GM21723 (cell line): ENCODE results near the gene NEUROG2.
"Not testable (repeated sequence)": the region's sequence is repeated elsewhere in the genome, so short reads cannot be mapped to it uniquely, and the experiment has no call there.

Source experiments
- ATAC-seq: cut with Tn5 transposase; IDR thresholded peaks from one replicate; pipeline ENCODE4 v1.9.1; 2021; ENCODE audit warnings: mild to moderate bottlenecking, moderate library complexity; ENCODE audit not compliant: unreplicated experiment

NEUROG2 gene

GRCh38 chr4:112516066-112516470, at the start of gene NEUROG2:
Gene NEUROG2, minus strand, starts transcription at chr4:112516180. Its CDS starts 705 bp downstream, at chr4:112515475.
- no peak for ATAC-seq

GRCh38 chr4:112564706-112565270, 48.8 kb upstream of the NEUROG2 start:
- no peak for ATAC-seq

- no peak for ATAC-seq
Observed at GRCh38 chr4:112563431-112564200, 47.6 kb upstream of the NEUROG2 start.

GRCh38 chr4:112562254-112562879, 46.4 kb upstream of the NEUROG2 start:
- no peak for ATAC-seq

- no peak for ATAC-seq
Observed at GRCh38 chr4:112560084-112560483, 44.1 kb upstream of the NEUROG2 start.

- no peak for ATAC-seq
Observed at GRCh38 chr4:112559053-112559452, 43.1 kb upstream of the NEUROG2 start.

GRCh38 chr4:112557676-112558411, 41.9 kb upstream of the NEUROG2 start:
- ATAC-seq = no peak

GRCh38 chr4:112554271-112554670, 38.3 kb upstream of the NEUROG2 start:
- not testable (repeated sequence) for ATAC-seq

- ATAC-seq = no peak
Observed at GRCh38 chr4:112552668-112553067, 36.7 kb upstream of the NEUROG2 start.

GRCh38 chr4:112550728-112551127, 34.7 kb upstream of the NEUROG2 start:
- ATAC-seq = no peak

GRCh38 chr4:112546476-112546875, 30.5 kb upstream of the NEUROG2 start:
- ATAC-seq = no peak

- no peak for ATAC-seq
Observed at GRCh38 chr4:112545346-112545745, 29.4 kb upstream of the NEUROG2 start.

GRCh38 chr4:112540695-112541094, 24.7 kb upstream of the NEUROG2 start:
- ATAC-seq = no peak

GRCh38 chr4:112536123-112536522, 20.1 kb upstream of the NEUROG2 start:
- no peak for ATAC-seq

GRCh38 chr4:112532267-112532666, 16.3 kb upstream of the NEUROG2 start:
- ATAC-seq = no peak

GRCh38 chr4:112531146-112531545, 15.2 kb upstream of the NEUROG2 start:
- no peak for ATAC-seq

- ATAC-seq = no peak
Observed at GRCh38 chr4:112526061-112526460, 10.1 kb upstream of the NEUROG2 start.

GRCh38 chr4:112523764-112524505, 8.0 kb upstream of the NEUROG2 start:
- ATAC-seq = peak; percentile 88

GRCh38 chr4:112523008-112523721, 7.2 kb upstream of the NEUROG2 start:
- peak; percentile 40 for ATAC-seq

GRCh38 chr4:112522431-112522830, 6.5 kb upstream of the NEUROG2 start:
- not testable (repeated sequence) for ATAC-seq
